ENCODE results near the gene PRDM16. TPM values are rescaled to one million over a fixed set of nuclear protein-coding genes. Genes with fewer than 3 reads are reported as not detected.

PRDM16 gene
- total RNA-seq, 1 donor from 2014 or later: 18.3 TPM

DNA sequence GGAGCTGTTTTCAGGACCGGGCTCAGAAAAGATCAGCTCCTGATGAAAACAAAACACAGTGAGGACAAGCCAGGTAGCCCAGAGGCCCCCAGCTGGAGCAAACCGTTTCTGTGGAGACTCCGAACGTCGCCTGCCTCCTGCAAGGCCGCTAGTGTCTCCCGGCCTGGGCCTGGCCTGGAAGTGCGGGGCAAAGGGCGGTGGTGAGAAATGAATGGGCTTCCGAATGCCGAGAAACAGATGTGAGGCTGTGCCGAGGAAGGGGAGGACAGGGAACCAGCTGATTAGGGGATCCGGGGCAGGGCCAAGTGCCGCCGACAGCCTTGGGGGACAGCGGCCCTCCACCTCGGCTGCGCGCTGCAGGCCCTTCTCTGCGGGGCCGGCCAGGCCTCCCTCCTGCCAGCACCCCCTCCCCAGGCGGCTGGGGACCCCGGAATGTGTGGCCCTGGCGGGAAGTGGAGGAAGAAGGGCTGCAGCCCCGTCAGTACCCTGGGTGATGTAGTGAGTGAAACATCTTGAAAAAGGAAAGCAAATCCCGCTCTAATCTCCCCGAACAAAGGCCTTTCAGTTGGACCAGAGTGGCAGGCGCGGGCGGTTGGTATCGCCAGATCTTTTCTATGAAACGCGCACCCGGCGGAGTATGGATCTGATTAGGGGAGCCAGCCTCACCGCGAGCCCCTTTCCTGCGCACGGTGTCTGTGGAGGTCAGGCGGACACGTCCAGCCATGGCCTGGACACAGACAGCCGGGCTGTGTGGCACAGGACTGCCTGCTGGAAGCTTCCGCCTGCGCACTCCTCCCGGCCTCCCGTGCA is 52.6 kb downstream of the PRDM16 start:
- DNase-seq (ENCODE audit: low spot score): no peak
- Mint-ChIP-seq H3K27me3 (ENCODE audit: low read depth) (no peaks in the 10 kb centered on the region), H3K27ac (ENCODE audit: unreplicated experiment) (no peak overlapping the region), H3K4me1 (ENCODE audit: low read depth) (peaks cover 2% of the 10 kb centered on the region), H3K9me3 (ENCODE audit: low read depth) (no peaks in the 10 kb centered on the region), H3K36me3 (ENCODE audit: low read depth) (no peaks in the 10 kb centered on the region), H3K4me3 (ENCODE audit: unreplicated experiment) (no peak overlapping the region)
- TF ChIP-seq, protein P1, sequence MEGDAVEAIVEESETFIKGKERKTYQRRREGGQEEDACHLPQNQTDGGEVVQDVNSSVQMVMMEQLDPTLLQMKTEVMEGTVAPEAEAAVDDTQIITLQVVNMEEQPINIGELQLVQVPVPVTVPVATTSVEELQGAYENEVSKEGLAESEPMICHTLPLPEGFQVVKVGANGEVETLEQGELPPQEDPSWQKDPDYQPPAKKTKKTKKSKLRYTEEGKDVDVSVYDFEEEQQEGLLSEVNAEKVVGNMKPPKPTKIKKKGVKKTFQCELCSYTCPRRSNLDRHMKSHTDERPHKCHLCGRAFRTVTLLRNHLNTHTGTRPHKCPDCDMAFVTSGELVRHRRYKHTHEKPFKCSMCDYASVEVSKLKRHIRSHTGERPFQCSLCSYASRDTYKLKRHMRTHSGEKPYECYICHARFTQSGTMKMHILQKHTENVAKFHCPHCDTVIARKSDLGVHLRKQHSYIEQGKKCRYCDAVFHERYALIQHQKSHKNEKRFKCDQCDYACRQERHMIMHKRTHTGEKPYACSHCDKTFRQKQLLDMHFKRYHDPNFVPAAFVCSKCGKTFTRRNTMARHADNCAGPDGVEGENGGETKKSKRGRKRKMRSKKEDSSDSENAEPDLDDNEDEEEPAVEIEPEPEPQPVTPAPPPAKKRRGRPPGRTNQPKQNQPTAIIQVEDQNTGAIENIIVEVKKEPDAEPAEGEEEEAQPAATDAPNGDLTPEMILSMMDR (IDR thresholded peaks at IDR 0.05): no peak

- Mint-ChIP-seq H3K4me3 (ENCODE audit: unreplicated experiment) (no peak overlapping the region), H3K9me3 (ENCODE audit: low read depth) (no peaks in the 10 kb centered on the region), H3K27ac (ENCODE audit: unreplicated experiment) (no peak overlapping the region), H3K4me1 (ENCODE audit: low read depth) (peaks cover 9% of the 10 kb centered on the region), H3K27me3 (ENCODE audit: low read depth) (no peaks in the 10 kb centered on the region), H3K36me3 (ENCODE audit: low read depth) (no peaks in the 10 kb centered on the region)
- TF ChIP-seq, protein P1 (IDR thresholded peaks at IDR 0.05): no peak
- no peak for DNase-seq (ENCODE audit: low spot score)
Observed at GRCh38 chr1:3122311-3122710, 53.3 kb downstream of the PRDM16 start.

GRCh38 chr1:3124246-3124645 is 55.2 kb downstream of the PRDM16 start:
- no peak for DNase-seq (ENCODE audit: low spot score)
- peaks cover 12% of the 10 kb centered on the region for H3K4me1 Mint-ChIP-seq (ENCODE audit: low read depth)

GRCh38 chr1:3125078-3125477 is 56.1 kb downstream of the PRDM16 start:
- H3K9me3 Mint-ChIP-seq (ENCODE audit: low read depth): no peaks in the 10 kb centered on the region
- H3K27ac Mint-ChIP-seq (ENCODE audit: unreplicated experiment): no peak overlapping the region
- H3K4me3 Mint-ChIP-seq (ENCODE audit: unreplicated experiment): no peak overlapping the region
- H3K4me1 Mint-ChIP-seq (ENCODE audit: low read depth): peaks cover 12% of the 10 kb centered on the region
- TF ChIP-seq, protein P1 (IDR thresholded peaks at IDR 0.05): no peak
- no peak for DNase-seq (ENCODE audit: low spot score)
- H3K36me3 Mint-ChIP-seq (ENCODE audit: low read depth): no peaks in the 10 kb centered on the region
- H3K27me3 Mint-ChIP-seq (ENCODE audit: low read depth): no peaks in the 10 kb centered on the region

More at GRCh38 chr1:3124246-3124645, 55.2 kb downstream of the PRDM16 start:
- Mint-ChIP-seq H3K4me3 (ENCODE audit: unreplicated experiment) (no peak overlapping the region), H3K27me3 (ENCODE audit: low read depth) (no peaks in the 10 kb centered on the region), H3K36me3 (ENCODE audit: low read depth) (no peaks in the 10 kb centered on the region), H3K27ac (ENCODE audit: unreplicated experiment) (no peak overlapping the region), H3K9me3 (ENCODE audit: low read depth) (no peaks in the 10 kb centered on the region)
- TF ChIP-seq, protein P1 (IDR thresholded peaks at IDR 0.05): no peak

DNA sequence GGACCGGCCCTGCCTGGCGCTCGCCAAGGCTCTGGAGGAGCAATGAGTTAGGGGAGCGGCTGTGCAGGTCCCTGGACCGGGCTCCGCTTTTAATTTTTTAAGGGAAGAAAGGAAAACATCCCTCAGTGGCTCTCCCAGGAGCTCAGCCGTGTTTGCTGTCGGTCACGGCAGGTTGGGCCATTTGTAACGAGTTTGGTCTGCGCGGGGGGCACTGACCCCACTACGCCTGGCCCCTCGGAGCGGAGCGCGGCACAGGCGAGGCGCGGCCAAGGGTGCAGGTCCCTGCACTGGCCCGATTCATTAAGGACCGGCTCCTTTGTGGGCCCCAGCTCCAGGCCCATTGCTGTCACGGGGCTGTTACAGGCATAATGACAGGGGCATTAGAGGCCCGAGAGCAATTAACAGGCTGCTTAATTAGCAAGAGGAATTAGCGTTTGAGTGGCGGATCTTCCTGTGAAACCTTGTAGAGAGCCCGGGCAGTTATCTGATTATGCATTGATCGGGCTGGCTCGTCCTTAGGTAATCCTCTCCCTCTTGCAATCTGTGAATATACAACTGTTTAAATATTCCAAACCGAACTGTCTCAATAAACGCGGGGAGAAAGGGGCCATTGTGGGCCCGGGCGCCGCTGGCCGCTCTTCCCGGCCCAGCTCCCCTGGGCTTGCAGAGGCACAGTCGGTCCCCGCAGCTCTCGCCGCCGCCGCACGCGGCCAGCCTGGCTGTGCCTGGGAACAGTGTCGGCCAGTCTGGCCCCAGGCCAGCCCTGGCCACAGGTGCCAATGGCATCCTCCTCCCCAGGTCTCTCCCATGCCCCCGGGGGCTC is 56.8 kb downstream of the PRDM16 start:
- H3K27me3 Mint-ChIP-seq (ENCODE audit: low read depth): no peaks in the 10 kb centered on the region
- H3K36me3 Mint-ChIP-seq (ENCODE audit: low read depth): no peaks in the 10 kb centered on the region
- DNase-seq (ENCODE audit: low spot score): no peak
- H3K27ac Mint-ChIP-seq (ENCODE audit: unreplicated experiment): no peak overlapping the region
- H3K9me3 Mint-ChIP-seq (ENCODE audit: low read depth): no peaks in the 10 kb centered on the region
- H3K4me1 Mint-ChIP-seq (ENCODE audit: low read depth): peaks cover 12% of the 10 kb centered on the region
- TF ChIP-seq, protein P1 (IDR thresholded peaks at IDR 0.05): no peak
- no peak overlapping the region for H3K4me3 Mint-ChIP-seq (ENCODE audit: unreplicated experiment)
